HG02642 (cell line): ENCODE data around the gene ETV4.

Experiments used
- ATAC-seq: cut with Tn5 transposase; IDR thresholded peaks from one replicate; pipeline ENCODE4 v1.9.1; 2021; ENCODE audit warnings: mild to moderate bottlenecking; ENCODE audit not compliant: unreplicated experiment, poor library complexity

The ETV4 gene

GRCh38 chr17:43546319-43547188, at the start of gene ETV4:
ETV4 (minus strand) TSS chr17:43546340; CDS start chr17:43545617, 723 bp downstream.
- peak; percentile 76 for ATAC-seq

DNA sequence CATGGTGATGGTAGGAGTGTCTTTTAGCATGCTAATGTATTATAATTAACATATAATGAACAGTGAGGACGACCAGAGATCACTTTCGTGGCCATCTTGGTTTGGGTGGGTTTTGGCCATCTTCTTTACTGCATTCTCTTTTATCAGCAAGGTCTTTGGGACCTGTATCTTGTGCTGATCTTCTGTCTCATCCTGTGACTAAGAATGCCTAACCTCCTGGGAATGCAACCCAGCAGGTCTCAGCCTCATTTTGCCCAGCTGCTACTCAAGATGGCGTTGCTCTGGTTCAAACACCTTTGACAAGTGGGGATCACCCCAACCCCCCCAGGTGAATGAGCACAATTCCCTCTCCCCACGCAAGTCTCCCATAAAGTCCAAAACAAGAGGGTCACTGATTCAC, 49.3 kb upstream of the ETV4 start:
- no peak for ATAC-seq

GRCh38 chr17:43591779-43592562, 45.8 kb upstream of the ETV4 start:
- ATAC-seq: no peak

GRCh38 chr17:43591001-43591400, 44.9 kb upstream of the ETV4 start:
- no peak for ATAC-seq

DNA sequence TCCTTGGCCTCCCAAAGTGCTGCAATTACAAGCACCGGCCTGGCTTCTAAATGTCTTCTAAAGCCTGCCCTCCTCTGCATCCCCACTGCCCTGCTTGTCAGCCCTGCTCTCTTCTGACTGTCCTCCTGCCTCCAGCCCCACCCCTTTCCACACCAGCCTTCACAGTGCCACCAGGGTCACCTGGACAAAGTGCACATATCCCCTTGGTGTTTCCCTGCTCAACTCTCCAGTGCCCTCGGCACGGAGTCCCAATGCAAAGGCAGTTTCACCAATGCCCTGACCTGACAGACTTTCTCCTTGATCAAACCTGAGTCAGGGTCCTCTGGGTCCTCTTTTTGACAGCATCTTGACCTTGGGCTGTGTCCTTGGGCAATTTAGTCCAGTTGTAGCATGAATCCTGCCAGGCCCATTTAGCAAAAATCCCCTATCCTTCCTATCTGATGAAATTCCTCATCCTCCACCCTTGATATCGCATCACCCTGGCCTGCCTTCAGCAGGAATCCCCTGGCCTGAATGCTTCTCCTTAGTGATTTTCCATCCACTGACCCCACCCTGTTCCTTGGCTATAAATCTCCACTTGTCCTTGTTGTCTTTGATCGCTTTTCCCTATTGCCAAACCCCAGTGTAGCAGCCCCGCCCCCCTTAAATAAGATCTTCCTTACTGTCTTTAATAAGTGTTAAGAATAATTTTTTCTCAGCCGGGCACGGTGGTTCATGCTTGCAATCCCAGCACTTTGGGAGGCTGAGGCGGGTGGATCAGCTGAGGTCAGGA, 42.7 kb upstream of the ETV4 start:
- no peak for ATAC-seq

DNA sequence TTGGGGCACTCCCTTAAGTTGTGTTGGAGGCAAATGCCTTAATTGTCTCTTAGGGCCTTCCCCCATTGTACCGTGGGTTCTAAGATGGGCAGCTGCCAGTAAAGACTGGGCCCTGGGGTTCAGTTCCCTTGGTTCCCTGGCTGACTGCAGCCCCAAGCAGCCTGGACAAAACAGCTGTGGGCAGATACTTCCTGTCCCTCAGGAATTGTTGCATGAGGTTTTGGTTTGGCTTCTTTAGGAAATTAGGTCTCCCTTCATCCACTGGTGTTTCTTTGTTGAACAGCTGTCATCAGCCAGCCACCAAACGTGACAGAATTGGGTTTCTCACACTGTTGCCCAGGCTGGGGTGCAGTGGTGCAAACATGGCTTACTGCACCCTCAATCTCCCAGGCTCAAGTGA, 42.0 kb upstream of the ETV4 start:
- no peak for ATAC-seq

DNA sequence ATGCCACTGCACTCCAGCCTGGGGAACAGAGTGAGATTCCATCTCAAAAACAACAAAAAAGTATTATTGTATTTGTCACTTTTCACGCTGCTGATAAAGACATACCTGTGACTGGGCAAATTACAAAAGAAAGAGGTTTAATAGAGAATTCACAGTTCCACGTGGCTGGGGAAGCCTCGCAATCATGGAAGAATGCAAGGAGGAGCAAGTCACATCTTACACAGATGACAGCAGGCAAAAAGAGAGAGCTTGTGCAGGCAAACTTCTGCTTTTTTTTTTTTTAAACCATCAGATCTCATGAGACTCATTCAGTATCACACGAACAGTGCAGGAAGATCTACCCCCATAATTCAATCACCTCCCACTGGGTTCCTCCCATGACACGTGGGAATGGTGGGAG, 41.5 kb upstream of the ETV4 start:
- ATAC-seq: no peak

GRCh38 chr17:43584666-43585102, 38.5 kb upstream of the ETV4 start:
- no peak for ATAC-seq

DNA sequence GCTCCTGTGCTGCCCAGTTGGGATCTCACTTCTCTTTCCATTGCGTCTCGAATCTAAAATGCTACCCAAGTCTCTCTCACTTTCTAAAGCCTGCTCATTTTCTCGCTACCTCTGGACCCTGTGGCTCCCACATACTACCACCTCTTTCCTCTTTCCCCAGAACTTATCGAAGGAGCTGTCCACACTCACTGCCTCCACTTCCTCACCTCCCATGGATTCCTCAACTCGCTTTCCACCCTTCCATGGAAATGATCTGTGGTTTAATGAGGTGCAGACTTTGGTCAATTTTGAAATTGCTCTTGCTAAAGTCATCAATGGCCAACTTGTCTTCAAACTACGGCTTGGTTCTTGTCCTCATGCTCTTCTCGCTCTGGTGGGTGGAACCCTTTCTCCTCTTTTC, 37.2 kb upstream of the ETV4 start:
- ATAC-seq: no peak

DNA sequence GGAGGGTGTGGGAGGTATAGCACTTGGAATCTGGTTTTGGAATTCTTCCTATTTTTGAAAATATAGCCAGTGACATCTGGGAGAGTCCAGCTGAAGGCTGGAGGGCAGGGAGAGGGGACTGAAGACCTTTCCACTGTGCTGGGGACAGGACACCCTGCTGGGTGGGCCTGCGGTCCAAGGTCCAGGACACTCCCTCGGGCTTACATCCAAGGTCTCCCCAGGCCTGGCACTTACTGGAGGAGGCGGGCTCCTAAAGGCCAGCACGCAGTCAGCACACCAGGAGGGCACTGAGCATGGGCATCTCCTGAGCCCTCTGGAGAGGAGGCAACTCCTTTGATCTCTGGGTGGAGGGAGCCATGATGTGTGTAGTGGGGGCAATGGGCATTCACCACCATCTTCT, 35.5 kb upstream of the ETV4 start:
- no peak for ATAC-seq

GRCh38 chr17:43581130-43581529, 35.0 kb upstream of the ETV4 start:
- ATAC-seq: no peak

- no peak for ATAC-seq
Observed at GRCh38 chr17:43579566-43580140, 33.5 kb upstream of the ETV4 start.

DNA sequence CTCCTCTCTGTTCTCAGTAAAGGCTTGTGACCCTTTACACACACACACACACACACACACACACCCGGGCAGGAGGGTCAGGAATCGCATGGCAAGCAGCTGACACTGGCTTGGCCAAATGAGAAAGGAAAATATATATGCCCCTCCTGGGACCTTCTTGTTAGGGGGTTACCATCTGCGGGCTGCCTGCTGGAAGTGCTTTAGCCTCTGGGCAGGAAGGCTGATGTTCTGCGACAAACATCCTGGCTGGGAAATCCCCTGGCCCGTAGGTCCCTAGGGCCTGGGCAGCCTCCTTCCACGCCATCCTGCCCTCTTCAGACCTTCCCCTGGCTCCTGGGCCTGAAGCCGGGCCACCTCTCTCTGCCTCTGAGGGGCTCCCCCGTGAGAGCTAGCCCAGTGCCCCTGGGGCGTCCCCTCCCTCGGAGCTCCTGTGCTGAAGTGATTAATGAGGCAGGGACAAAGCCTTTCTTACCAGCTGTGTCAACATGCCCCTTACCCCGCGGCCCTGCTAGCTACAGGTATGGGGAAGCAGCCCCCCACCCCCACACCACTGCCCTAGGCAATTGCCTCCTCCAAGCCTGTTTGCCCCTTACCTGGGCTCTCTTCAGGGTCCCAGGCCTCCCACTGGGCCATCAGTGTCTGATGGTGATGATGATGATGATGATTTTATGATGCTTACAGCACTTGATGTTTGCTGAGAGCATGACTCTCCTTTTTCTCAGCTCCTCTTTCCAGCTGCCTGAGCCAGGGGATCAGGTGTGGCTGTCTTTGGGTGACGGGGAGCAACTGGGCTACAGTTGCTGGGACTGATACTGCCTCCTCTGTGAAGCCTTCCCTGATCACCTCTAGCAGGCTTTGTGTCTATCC, 32.8 kb upstream of the ETV4 start:
- ATAC-seq: peak; percentile 61

DNA sequence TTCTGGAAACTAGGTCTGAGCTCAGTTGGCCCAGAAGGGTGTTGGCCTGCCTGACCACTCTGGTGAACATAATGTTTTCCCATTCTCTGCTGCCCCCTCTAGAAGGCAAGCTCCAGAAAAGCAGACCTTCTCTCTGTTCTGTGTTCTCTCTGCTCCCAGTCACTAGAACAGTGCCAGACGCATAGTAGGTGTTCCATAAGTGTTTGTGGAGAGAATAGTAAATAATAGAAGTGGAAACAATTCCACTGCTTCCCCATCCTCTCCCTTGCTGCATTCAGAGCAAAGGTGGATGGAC, 32.2 kb upstream of the ETV4 start:
- no peak for ATAC-seq

- ATAC-seq: no peak
Observed at GRCh38 chr17:43577664-43578403, 31.7 kb upstream of the ETV4 start.

- ATAC-seq: no peak
Observed at GRCh38 chr17:43576563-43577229, 30.6 kb upstream of the ETV4 start.

GRCh38 chr17:43574896-43575525, 28.9 kb upstream of the ETV4 start:
- ATAC-seq: no peak

GRCh38 chr17:43574348-43574747, 28.2 kb upstream of the ETV4 start:
- no peak for ATAC-seq
